ENCODE data around the gene KLF3.

GRCh38 chr4:38668203-38668971 is 4.4 kb downstream of the KLF3 start:
- TF ChIP-seq CTCF (conservative IDR thresholded peaks at IDR 0.05) (no peak), EZH2 (IDR thresholded peaks at IDR 0.05; ENCODE audit: low read depth) (no peak)

All from PC-9 (cell line).